Esophagus squamous epithelium (tissue), 4 donors: Measurements from ENCODE around the gene DHRS13.

Source experiments
- POLR2A ChIP-seq, 4 donors: fragments of 450-650 bp; IDR thresholded peaks; one replicate each; pipeline ENCODE4 v1.6.1; 2017; ENCODE audit warnings: antibody characterized with exemption in 4 of 4, mild to moderate bottlenecking in 4 of 4, moderate library complexity in 3 of 4
- TF ChIP-seq, protein P1 (sequence below), 6 experiments: fragments of 450-650 bp in 4 of 6; fragments of 200-600 bp in 2 of 6; sonication (generic) in 2 of 6; IDR thresholded peaks; one replicate each; pipeline ENCODE4 v1.5.1; 2016 to 2019; ENCODE audit warnings: antibody characterized with exemption in 6 of 6, mild to moderate bottlenecking in 4 of 6, moderate library complexity in 4 of 6

DNA sequence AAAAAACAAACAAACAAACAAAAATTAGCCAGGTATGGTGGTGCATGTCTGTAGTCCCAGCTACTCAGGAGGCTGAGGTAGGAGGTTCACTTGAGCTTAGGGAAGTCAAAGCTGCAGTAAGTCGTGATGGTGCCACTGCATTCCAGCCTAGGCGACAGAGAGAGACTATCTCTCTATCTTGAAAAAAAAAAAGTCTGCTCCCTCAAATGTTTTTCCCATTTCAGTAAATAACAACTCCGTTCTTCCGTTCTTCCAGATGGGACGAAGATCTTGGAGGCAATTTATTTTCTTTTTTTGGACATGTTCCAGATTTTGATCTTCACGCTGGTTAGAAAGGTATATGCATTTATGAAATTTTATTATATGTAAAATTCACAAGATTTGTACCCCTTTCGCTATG is 29.0 kb downstream of the DHRS13 start:
- no peak for TF ChIP-seq POLR2A (IDR thresholded peaks at IDR 0.05)
- TF ChIP-seq, protein P1, sequence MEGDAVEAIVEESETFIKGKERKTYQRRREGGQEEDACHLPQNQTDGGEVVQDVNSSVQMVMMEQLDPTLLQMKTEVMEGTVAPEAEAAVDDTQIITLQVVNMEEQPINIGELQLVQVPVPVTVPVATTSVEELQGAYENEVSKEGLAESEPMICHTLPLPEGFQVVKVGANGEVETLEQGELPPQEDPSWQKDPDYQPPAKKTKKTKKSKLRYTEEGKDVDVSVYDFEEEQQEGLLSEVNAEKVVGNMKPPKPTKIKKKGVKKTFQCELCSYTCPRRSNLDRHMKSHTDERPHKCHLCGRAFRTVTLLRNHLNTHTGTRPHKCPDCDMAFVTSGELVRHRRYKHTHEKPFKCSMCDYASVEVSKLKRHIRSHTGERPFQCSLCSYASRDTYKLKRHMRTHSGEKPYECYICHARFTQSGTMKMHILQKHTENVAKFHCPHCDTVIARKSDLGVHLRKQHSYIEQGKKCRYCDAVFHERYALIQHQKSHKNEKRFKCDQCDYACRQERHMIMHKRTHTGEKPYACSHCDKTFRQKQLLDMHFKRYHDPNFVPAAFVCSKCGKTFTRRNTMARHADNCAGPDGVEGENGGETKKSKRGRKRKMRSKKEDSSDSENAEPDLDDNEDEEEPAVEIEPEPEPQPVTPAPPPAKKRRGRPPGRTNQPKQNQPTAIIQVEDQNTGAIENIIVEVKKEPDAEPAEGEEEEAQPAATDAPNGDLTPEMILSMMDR (IDR thresholded peaks at IDR 0.05): no peak
